ENCODE results near the gene PPP1R15A.
"Not testable (repeated sequence)": the region's sequence is repeated elsewhere in the genome, so short reads cannot be mapped to it uniquely, and the experiment has no call there.

DNA sequence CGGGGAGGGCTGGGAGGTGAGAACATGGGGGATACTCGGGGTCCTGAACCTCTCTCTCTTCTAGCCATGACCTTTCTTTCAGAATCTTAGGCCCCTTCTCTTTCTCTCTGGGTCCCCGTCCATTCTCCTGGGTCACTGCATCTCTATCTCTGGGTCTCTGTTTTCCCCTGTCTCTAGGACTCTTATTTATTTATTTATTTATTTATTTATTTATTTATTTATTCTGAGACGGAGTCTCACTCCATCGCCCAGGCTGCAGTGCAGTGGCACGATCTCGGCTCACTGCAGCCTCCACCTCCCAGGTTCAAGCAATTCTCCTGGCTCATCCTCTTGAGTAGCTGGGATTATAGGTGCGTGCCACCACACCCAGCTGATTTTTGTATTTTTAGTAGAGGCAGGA is 47.0 kb downstream of the PPP1R15A start:
- TF ChIP-seq, protein P1, sequence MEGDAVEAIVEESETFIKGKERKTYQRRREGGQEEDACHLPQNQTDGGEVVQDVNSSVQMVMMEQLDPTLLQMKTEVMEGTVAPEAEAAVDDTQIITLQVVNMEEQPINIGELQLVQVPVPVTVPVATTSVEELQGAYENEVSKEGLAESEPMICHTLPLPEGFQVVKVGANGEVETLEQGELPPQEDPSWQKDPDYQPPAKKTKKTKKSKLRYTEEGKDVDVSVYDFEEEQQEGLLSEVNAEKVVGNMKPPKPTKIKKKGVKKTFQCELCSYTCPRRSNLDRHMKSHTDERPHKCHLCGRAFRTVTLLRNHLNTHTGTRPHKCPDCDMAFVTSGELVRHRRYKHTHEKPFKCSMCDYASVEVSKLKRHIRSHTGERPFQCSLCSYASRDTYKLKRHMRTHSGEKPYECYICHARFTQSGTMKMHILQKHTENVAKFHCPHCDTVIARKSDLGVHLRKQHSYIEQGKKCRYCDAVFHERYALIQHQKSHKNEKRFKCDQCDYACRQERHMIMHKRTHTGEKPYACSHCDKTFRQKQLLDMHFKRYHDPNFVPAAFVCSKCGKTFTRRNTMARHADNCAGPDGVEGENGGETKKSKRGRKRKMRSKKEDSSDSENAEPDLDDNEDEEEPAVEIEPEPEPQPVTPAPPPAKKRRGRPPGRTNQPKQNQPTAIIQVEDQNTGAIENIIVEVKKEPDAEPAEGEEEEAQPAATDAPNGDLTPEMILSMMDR (IDR thresholded peaks at IDR 0.05): not testable (repeated sequence)
- TF ChIP-seq POLR2A (IDR thresholded peaks at IDR 0.05): not testable (repeated sequence)

Measured in suprapubic skin (tissue), 3 donors.